HUES64 (cell line): Measurements from ENCODE around the gene DPH7.
"Not testable (repeated sequence)": the region's sequence is repeated elsewhere in the genome, so short reads cannot be mapped to it uniquely, and the experiment has no call there.

ENCODE experiments used
- H3K27ac ChIP-seq: 2 replicates; pipeline ENCODE4 v1.7.0; 2013; ENCODE audit warnings: low read depth, low read length, inconsistent platforms
- H3K27me3 ChIP-seq: 2 replicates; pipeline ENCODE4 v1.6.1; 2013; ENCODE audit warnings: mild to moderate bottlenecking, low read length; ENCODE audit not compliant: insufficient read depth
- H3K36me3 ChIP-seq: 2 replicates; pipeline ENCODE4 v1.6.1; 2013; ENCODE audit warnings: mild to moderate bottlenecking, low read length; ENCODE audit not compliant: insufficient read depth
- H3K4me1 ChIP-seq: 2 replicates; pipeline ENCODE4 v1.6.1; 2013; ENCODE audit warnings: mild to moderate bottlenecking, low read length, moderate library complexity; ENCODE audit not compliant: insufficient read depth
- H3K4me3 ChIP-seq: 2 replicates; pipeline ENCODE4 v1.5.1; 2013; ENCODE audit warnings: mild to moderate bottlenecking, low read length, moderate library complexity
- H3K9ac ChIP-seq: 2 replicates; pipeline ENCODE4 v1.6.1; 2013; ENCODE audit warnings: mild to moderate bottlenecking, low read depth, low read length
- H3K9me3 ChIP-seq: 2 replicates; pipeline ENCODE4 v1.6.1; 2013; ENCODE audit warnings: low read depth, low read length; ENCODE audit not compliant: insufficient read depth
- WGBS: fragments of 150-250, 120-280 bp; methylation state at CpG from one replicate; pipeline ENCODE4 v1.1.7; 2013; ENCODE audit warnings: missing lambda C conversion rate; 5-methylcytosine and 5-hydroxymethylcytosine counted together

Gene DPH7

GRCh38 chr9:137543237-137543963 lies 35.3 kb downstream of the DPH7 start:
- H3K27ac ChIP-seq: no peak overlapping the region
- peaks cover 6% of the 10 kb centered on the region; the same call in 1 of the 2 replicates for H3K9me3 ChIP-seq
- no peaks in the 10 kb centered on the region for H3K4me1 ChIP-seq
- no peak overlapping the region for H3K4me3 ChIP-seq
- H3K9ac ChIP-seq: no peak overlapping the region
- 93% methylated on average over 25 of the region's 25 CpGs for WGBS
- H3K36me3 ChIP-seq: no peaks in the 10 kb centered on the region
- no peaks in the 10 kb centered on the region for H3K27me3 ChIP-seq

- Histone ChIP-seq H3K9me3 (peaks cover 6% of the 10 kb centered on the region; the same call in 1 of the 2 replicates), H3K4me1 (no peaks in the 10 kb centered on the region), H3K27me3 (no peaks in the 10 kb centered on the region), H3K9ac (no peak overlapping the region), H3K4me3 (no peak overlapping the region), H3K27ac (no peak overlapping the region), H3K36me3 (no peaks in the 10 kb centered on the region)
- WGBS: 93% methylated on average over 20 of the region's 20 CpGs
Observed at GRCh38 chr9:137542486-137542885, 36.2 kb downstream of the DPH7 start.

DNA sequence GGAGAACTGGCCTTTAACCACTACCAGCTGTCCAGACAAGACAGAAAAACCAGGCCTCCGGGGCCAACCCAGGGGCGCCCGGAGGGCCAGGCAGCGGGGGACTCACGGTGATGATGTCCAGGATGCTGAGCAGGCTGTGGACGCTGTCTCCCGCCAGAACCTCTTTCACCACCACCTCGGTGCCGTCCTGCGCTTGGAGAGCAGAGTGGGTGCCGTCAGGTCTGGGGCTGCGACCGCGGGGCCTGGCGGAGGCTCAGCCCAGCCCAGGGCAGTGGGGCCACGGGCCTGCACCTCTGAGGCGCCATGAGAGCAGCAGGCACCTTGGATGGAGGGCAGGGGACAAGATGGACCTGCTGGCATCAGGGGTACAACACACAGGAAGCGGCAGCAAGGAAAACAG lies 38.2 kb downstream of the DPH7 start:
- H3K27me3 ChIP-seq: no peaks in the 10 kb centered on the region
- no peak overlapping the region for H3K9ac ChIP-seq
- H3K9me3 ChIP-seq: no peaks in the 10 kb centered on the region
- no peak overlapping the region for H3K4me3 ChIP-seq
- no peaks in the 10 kb centered on the region for H3K36me3 ChIP-seq
- WGBS: 95% methylated on average over 18 of the region's 18 CpGs
- no peak overlapping the region for H3K27ac ChIP-seq
- H3K4me1 ChIP-seq: no peaks in the 10 kb centered on the region

DNA sequence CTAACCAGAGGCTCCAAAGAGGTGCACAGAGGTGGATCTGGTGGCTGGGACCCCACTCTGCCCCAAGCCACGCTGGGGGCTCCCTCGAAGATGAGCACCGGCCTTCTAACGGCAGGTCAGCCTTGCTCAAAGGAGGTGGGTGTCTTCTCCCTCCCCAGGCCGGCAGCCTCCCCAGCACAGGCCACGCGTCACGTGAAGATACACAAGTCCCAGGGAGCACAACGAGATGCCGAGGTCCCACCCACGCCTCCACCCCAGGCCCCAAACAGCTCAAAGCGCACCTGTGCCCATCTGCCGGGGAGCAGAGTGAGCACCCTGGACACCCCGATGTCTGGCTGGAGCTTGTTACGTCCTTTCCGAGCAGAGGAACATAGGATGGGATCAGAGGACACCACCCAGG lies 40.7 kb downstream of the DPH7 start:
- Histone ChIP-seq H3K36me3 (no peaks in the 10 kb centered on the region), H3K4me1 (peaks cover 4% of the 10 kb centered on the region), H3K9ac (no peak overlapping the region), H3K4me3 (no peak overlapping the region), H3K27me3 (no peaks in the 10 kb centered on the region), H3K9me3 (no peaks in the 10 kb centered on the region), H3K27ac (no peak overlapping the region)
- 96% methylated on average over 16 of the region's 16 CpGs for WGBS

DNA sequence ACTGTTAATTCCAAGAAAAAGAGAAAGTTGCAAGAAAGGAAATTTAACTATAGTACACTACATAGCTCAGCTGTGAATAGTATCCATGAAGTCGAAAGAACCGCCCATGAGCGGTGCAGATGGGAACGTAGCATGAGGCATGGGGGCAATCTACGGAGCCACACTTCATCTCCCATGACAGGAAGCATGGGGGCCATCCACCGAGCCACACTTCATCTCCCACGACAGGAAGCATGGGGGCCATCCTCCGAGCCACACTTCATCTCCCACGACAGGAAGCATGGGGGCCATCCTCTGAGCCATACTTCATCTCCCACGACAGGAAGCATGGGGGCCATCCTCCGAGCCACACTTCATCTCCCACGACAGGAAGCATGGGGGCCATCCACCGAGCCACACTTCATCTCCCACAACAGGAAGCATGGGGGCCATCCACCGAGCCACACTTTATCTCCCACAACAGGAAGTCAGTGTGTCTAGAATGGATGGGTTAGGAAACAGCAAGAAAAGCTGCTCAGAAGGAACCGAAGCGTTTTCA lies 42.1 kb downstream of the DPH7 start:
- not testable (repeated sequence) for H3K9ac ChIP-seq, H3K27me3 ChIP-seq, H3K9me3 ChIP-seq, H3K36me3 ChIP-seq, H3K27ac ChIP-seq, H3K4me1 ChIP-seq, H3K4me3 ChIP-seq
- WGBS: 96% methylated on average over 15 of the region's 16 CpGs

DNA sequence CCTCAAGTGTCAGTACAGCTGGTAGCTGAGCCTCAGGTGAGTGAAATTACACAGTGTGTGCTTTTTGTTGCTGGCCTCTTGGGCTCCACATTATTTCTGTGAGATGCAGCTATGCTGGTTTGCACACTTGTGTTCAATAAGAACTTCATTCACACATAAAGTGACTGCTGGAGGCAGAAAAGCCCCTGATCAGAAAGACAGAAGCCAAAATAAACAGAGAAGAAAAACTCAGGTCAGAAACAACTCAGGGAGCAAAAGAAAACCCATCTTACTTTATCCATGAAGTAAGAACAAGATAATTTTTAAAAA lies 43.7 kb downstream of the DPH7 start:
- Histone ChIP-seq H3K9me3 (no peaks in the 10 kb centered on the region), H3K9ac (no peak overlapping the region), H3K4me1 (peaks cover 4% of the 10 kb centered on the region), H3K36me3 (no peaks in the 10 kb centered on the region), H3K4me3 (no peak overlapping the region), H3K27me3 (no peaks in the 10 kb centered on the region), H3K27ac (no peak overlapping the region)

GRCh38 chr9:137534256-137535119 lies 44.2 kb downstream of the DPH7 start:
- H3K9me3 ChIP-seq: no peaks in the 10 kb centered on the region
- no peaks in the 10 kb centered on the region for H3K27me3 ChIP-seq
- H3K36me3 ChIP-seq: no peaks in the 10 kb centered on the region
- H3K4me3 ChIP-seq: no peak overlapping the region
- peaks cover 4% of the 10 kb centered on the region for H3K4me1 ChIP-seq
- 65% methylated on average over 19 of the region's 19 CpGs for WGBS
- H3K9ac ChIP-seq: no peak overlapping the region
- no peak overlapping the region for H3K27ac ChIP-seq

DNA sequence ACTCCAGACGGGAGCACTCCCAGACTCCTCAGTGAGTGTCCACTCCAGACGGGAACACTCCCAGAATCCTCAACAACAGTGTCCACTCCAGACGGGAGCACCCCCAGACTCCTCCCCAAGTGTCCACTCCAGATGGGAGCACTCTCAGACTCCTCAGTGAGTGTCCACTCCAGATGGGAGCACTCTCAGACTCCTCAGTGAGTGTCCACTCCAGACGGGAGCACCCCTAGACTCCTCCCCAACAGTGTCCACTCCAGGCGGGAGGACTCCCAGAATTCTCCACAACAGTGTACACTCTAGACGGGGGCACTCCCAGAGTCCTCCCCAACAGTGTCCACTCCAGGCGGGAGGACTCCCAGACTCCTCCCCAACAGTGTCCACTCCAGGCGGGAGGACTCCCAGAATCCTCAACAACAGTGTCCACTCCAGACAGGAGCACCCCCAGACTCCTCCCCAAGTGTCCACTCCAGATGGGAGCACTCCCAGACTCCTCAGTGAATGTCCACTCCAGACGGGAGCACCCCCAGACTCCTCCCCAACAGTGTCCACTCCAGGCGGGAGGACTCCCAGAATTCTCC lies 45.7 kb downstream of the DPH7 start:
- not testable (repeated sequence) for H3K9ac ChIP-seq, H3K4me1 ChIP-seq, H3K27ac ChIP-seq, H3K9me3 ChIP-seq, H3K36me3 ChIP-seq, H3K27me3 ChIP-seq, H3K4me3 ChIP-seq
- WGBS: 86% methylated on average over 10 of the region's 10 CpGs

DNA sequence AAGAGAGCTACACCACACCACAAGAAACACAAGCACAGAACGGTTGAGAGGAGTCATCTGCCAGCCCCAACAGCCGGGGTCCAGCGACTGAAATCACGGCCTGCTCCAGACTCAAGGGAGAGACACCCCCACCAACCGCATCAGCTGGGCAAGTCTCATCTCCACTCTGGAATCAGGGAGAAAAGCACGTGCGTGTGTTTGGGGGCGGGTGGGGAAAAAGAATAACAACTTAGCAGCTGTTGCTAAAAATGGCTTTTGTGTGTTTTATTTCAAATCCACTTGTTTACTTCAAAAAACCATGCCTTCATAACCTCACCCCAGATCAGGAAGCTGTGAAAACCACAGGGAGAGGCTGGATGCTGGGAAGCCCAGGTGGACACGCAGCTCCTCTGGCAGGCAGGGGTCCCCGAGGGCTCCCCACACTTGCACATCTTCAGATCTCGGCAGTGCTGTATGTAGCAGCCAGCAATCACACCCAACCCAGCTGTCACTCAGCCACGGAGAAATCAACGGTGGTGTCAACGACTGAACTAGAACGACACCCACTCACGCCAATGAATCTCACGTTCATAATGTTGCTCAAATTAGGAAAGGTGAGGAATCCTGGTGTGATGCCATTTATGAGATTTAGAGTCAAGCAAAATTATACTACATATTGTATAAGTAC lies 47.5 kb downstream of the DPH7 start:
- Histone ChIP-seq H3K27me3 (no peaks in the 10 kb centered on the region), H3K9me3 (no peaks in the 10 kb centered on the region), H3K9ac (no peak overlapping the region), H3K4me1 (peaks cover 4% of the 10 kb centered on the region), H3K36me3 (no peaks in the 10 kb centered on the region), H3K27ac (no peak overlapping the region), H3K4me3 (no peak overlapping the region)
- 92% methylated on average over 17 of the region's 17 CpGs for WGBS

DNA sequence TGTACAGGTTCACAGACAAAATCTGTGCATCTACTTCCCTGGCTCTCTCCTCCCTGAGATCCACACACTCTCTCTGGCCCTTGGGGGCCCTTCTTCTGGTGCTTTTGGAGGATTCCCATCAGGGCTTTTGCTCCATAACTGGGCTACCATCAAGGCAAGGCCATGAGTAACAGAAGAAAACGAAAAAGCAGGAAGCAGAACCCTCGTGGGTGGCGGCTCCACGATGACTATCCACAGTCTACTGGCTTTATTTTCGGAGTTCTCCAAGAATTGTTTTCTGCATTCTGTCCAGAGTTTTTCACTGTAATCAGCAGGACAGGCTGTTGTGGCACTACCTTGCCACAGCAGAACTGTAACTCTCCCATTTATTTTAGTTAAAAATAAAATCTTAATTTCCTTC lies 48.4 kb downstream of the DPH7 start:
- no peaks in the 10 kb centered on the region for H3K27me3 ChIP-seq
- H3K27ac ChIP-seq: no peak overlapping the region
- H3K4me1 ChIP-seq: peaks cover 4% of the 10 kb centered on the region
- H3K9me3 ChIP-seq: no peaks in the 10 kb centered on the region
- H3K4me3 ChIP-seq: no peak overlapping the region
- no peak overlapping the region for H3K9ac ChIP-seq
- WGBS: 89% methylated on average over 5 of the region's 5 CpGs
- no peaks in the 10 kb centered on the region for H3K36me3 ChIP-seq

DNA sequence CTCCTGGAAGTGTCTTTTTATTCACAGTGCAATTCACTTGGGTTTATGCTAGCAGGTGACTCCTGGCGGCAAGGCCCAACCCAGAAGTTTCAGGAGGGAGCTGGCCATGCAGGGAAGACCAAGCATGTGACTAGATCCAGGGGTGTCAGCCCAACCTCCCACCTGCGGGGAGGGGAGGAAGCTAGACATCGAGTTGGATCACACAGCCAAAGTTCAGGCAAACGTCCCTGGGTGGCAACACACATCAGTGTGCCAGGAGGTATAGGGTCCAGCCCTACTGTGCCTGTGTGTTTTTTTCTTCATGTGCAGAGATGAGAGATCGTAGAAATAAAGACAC lies 53.8 kb downstream of the DPH7 start:
- Histone ChIP-seq H3K36me3 (no peaks in the 10 kb centered on the region), H3K4me3 (no peak overlapping the region), H3K9me3 (no peaks in the 10 kb centered on the region), H3K9ac (no peak overlapping the region), H3K4me1 (no peaks in the 10 kb centered on the region), H3K27ac (no peak overlapping the region), H3K27me3 (no peaks in the 10 kb centered on the region)
- WGBS: 84% methylated on average over 4 of the region's 5 CpGs
